Skin of body (tissue), 2 donors: ENCODE measurements around the gene MAPK11. TPM values are rescaled to one million over a fixed set of nuclear protein-coding genes. Genes with fewer than 3 reads are reported as not detected.

Experiments used
- DNase-seq: peaks from one replicate; lab custom pipeline; 2025; lab: John Stamatoyannopoulos, UW
- total RNA-seq: library from RNA; depleted of rRNA; stranded (reverse); fragments of >200 nt; gene quantifications from one replicate; pipeline ENCODE4 v1.2.3, GENCODE V29; 2014

MAPK11 gene
- total RNA-seq, 1 donor from 2014 or later: 5.2 TPM

GRCh38 chr22:50294319-50294656 lies 24.1 kb upstream of the MAPK11 start:
- no peak for DNase-seq

- DNase-seq: no peak
Measured at GRCh38 chr22:50293441-50294318, 23.5 kb upstream of the MAPK11 start.

GRCh38 chr22:50292643-50293440 lies 22.7 kb upstream of the MAPK11 start:
- DNase-seq: no peak

- DNase-seq: no peak
Measured at GRCh38 chr22:50289942-50290630, 19.9 kb upstream of the MAPK11 start.

GRCh38 chr22:50289151-50289941 lies 19.2 kb upstream of the MAPK11 start:
- DNase-seq: no peak

- no peak for DNase-seq
Measured at GRCh38 chr22:50287731-50288130, 17.6 kb upstream of the MAPK11 start.

GRCh38 chr22:50286701-50287318 lies 16.6 kb upstream of the MAPK11 start:
- no peak for DNase-seq

GRCh38 chr22:50286275-50286674 lies 16.1 kb upstream of the MAPK11 start:
- no peak for DNase-seq

- DNase-seq: no peak
Measured at GRCh38 chr22:50285568-50286229, 15.5 kb upstream of the MAPK11 start.

GRCh38 chr22:50284479-50284878 lies 14.3 kb upstream of the MAPK11 start:
- no peak for DNase-seq

- DNase-seq: no peak
Measured at GRCh38 chr22:50283821-50284220, 13.6 kb upstream of the MAPK11 start.

GRCh38 chr22:50282361-50283155 lies 12.4 kb upstream of the MAPK11 start:
- DNase-seq: no peak

GRCh38 chr22:50281957-50282356 lies 11.8 kb upstream of the MAPK11 start:
- no peak for DNase-seq

GRCh38 chr22:50281384-50281760 lies 11.2 kb upstream of the MAPK11 start:
- DNase-seq: no peak

- DNase-seq: no peak
Measured at GRCh38 chr22:50280708-50281383, 10.7 kb upstream of the MAPK11 start.

- DNase-seq: no peak
Measured at GRCh38 chr22:50280022-50280707, 10.0 kb upstream of the MAPK11 start.

- DNase-seq: no peak
Measured at GRCh38 chr22:50278956-50279619, 8.9 kb upstream of the MAPK11 start.

GRCh38 chr22:50278461-50278860 lies 8.3 kb upstream of the MAPK11 start:
- DNase-seq: no peak
